H1 (cell line): ENCODE results near the gene PABPN1. TPM values are rescaled to one million over a fixed set of nuclear protein-coding genes. Genes with fewer than 3 reads are reported as not detected.
A peak's percentile ranks its signal among the peaks of the same experiment; 100 is the strongest.

Experiments used
- CTCF ChIA-PET: fragments of 300-600 bp; sonication (Branson Sonifier 250); formaldehyde crosslinking; loops from one replicate; lab custom pipeline; 2021; ENCODE audit not compliant: partially characterized antibody; lab: Charles Lee
- POLR2A ChIA-PET: fragments of 300-600 bp; sonication (Branson Sonifier 250); formaldehyde crosslinking; loops from one replicate; lab custom pipeline; 2021; ENCODE audit warnings: inconsistent platforms; ENCODE audit not compliant: partially characterized antibody; lab: Charles Lee
- DNase-seq, 2 experiments: peaks; one replicate each; pipeline versions ENCODE4 v3.0.0 to v3.0.0-alpha.2; 2010 to 2022; ENCODE audit warnings: low spot score in 2 of 2, low read depth in 1 of 2, mixed read lengths in 1 of 2
- FAIRE-seq: peaks from 2 replicates; lab custom pipeline; 2011; peaks lifted over from hg19 to GRCh38; lab: Jason Lieb, UNC
- H2AFZ ChIP-seq: 2 replicates; pipeline ENCODE4 v1.8.1; 2012; ENCODE audit warnings: low read length, inconsistent platforms
- H2AK5ac ChIP-seq: 2 replicates; pipeline ENCODE4 v1.6.1; 2013; ENCODE audit warnings: low read depth, low read length
- H2BK120ac ChIP-seq: replicated peaks from 2 replicates; pipeline ENCODE3; 2013; ENCODE audit warnings: low read depth, low read length, inconsistent platforms
- H2BK12ac ChIP-seq: 2 replicates; pipeline ENCODE4 v1.6.1; 2013; ENCODE audit warnings: low read depth, low read length
- H2BK15ac ChIP-seq: 2 replicates; pipeline ENCODE4 v1.6.1; 2013; ENCODE audit warnings: low read length
- H2BK20ac ChIP-seq: 2 replicates; pipeline ENCODE4 v1.6.1; 2013; ENCODE audit warnings: low read length
- H2BK5ac ChIP-seq: 2 replicates; pipeline ENCODE4 v1.6.1; 2013; ENCODE audit warnings: low read depth, low read length
- H3K14ac ChIP-seq: 2 replicates; pipeline ENCODE4 v1.6.1; 2013; ENCODE audit warnings: inconsistent platforms; ENCODE audit not compliant: insufficient read length
- H3K18ac ChIP-seq: 2 replicates; pipeline ENCODE4 v1.6.1; 2013; ENCODE audit warnings: low read length; ENCODE audit errors: extremely low read depth
- H3K23ac ChIP-seq: 2 replicates; pipeline ENCODE4 v1.6.1; 2013; ENCODE audit warnings: inconsistent platforms; ENCODE audit not compliant: insufficient read length
- H3K23me2 ChIP-seq: 2 replicates; pipeline ENCODE4 v1.6.1; 2013; ENCODE audit warnings: low read depth, low read length
- H3K27ac ChIP-seq: 2 replicates; pipeline ENCODE4 v1.6.1; 2011; ENCODE audit warnings: low read depth, low read length, inconsistent platforms
- H3K27me3 ChIP-seq, 4 experiments: replicated peaks in 1 of 4; 1 replicate in 1 of 4; 2 replicates in 3 of 4; pipeline versions ENCODE4 v1.6.1 to v1.8.1; 2011 to 2013; ENCODE audit warnings: low read length in 3 of 4, mild to moderate bottlenecking in 3 of 4, inconsistent platforms in 2 of 4, mixed read lengths in 2 of 4, moderate library complexity in 1 of 4; ENCODE audit not compliant: control insufficient read depth in 3 of 4, insufficient read depth in 3 of 4; ENCODE audit errors: extremely low read depth in 1 of 4
- H3K36me3 ChIP-seq, 4 experiments: 2 replicates each; pipeline versions ENCODE4 v1.6.1 to v1.8.1; 2011 to 2013; ENCODE audit warnings: mild to moderate bottlenecking in 4 of 4, low read length in 3 of 4, moderate library complexity in 2 of 4, control low read depth in 1 of 4, inconsistent platforms in 1 of 4; ENCODE audit not compliant: insufficient read depth in 4 of 4, control insufficient read depth in 2 of 4
- H3K4ac ChIP-seq: replicated peaks from 2 replicates; pipeline ENCODE3; 2013; ENCODE audit warnings: low read length, low read depth, mixed read lengths, inconsistent platforms; ENCODE audit not compliant: insufficient read length
- H3K4me1 ChIP-seq, 4 experiments: replicated peaks in 1 of 4; 1 replicate in 1 of 4; 2 replicates in 3 of 4; pipeline versions ENCODE4 v1.6.1 to v1.8.1; 2011 to 2013; ENCODE audit warnings: low read length in 3 of 4, inconsistent platforms in 2 of 4, mixed read lengths in 1 of 4; ENCODE audit not compliant: insufficient read depth in 4 of 4, control insufficient read depth in 3 of 4
- H3K4me2 ChIP-seq, 2 experiments: 2 replicates each; pipeline versions ENCODE4 v1.6.1 to v1.8.1; 2011 to 2013; ENCODE audit warnings: low read depth in 2 of 2, low read length in 2 of 2, control low read depth in 1 of 2, inconsistent platforms in 1 of 2, mild to moderate bottlenecking in 1 of 2; ENCODE audit not compliant: insufficient read depth in 1 of 2
- H3K4me3 ChIP-seq, 4 experiments: fragments of 200-600, 300-600 bp in 1 of 4; sonication (generic), shearing (Covaris generic), sonication (Bioruptor Twin) in 1 of 4; 2 replicates each; pipeline versions ENCODE4 v1.5.1 to v1.8.1; 2011 to 2016; ENCODE audit warnings: low read length in 4 of 4, low read depth in 3 of 4, control low read depth in 2 of 4, inconsistent platforms in 2 of 4, mild to moderate bottlenecking in 2 of 4, mixed read lengths in 1 of 4, moderate library complexity in 1 of 4; ENCODE audit not compliant: insufficient read depth in 2 of 4; ENCODE audit errors: extremely low read depth in 1 of 4
- H3K56ac ChIP-seq: replicated peaks from 2 replicates; pipeline ENCODE3; 2013; ENCODE audit warnings: low read depth, mild to moderate bottlenecking, mixed read lengths, low read length, inconsistent platforms; ENCODE audit not compliant: insufficient read length
- H3K79me1 ChIP-seq: 2 replicates; pipeline ENCODE4 v1.6.1; 2013; ENCODE audit warnings: low read depth, low read length, control low read depth
- H3K79me2 ChIP-seq, 2 experiments: 2 replicates each; pipeline versions ENCODE4 v1.6.1 to v1.8.1; 2012 to 2013; ENCODE audit warnings: low read length in 2 of 2, mild to moderate bottlenecking in 2 of 2, inconsistent platforms in 1 of 2; ENCODE audit not compliant: insufficient read depth in 2 of 2, control insufficient read depth in 1 of 2
- H3K9ac ChIP-seq, 4 experiments: replicated peaks in 1 of 4; 1 replicate in 1 of 4; 2 replicates in 3 of 4; pipeline versions ENCODE4 v1.6.1 to v1.8.1; 2011 to 2013; ENCODE audit warnings: low read depth in 3 of 4, low read length in 3 of 4, control low read depth in 2 of 4, mild to moderate bottlenecking in 2 of 4, moderate library complexity in 2 of 4, inconsistent platforms in 1 of 4; ENCODE audit errors: extremely low read depth in 1 of 4
- H3K9me3 ChIP-seq, 2 experiments: 2 replicates each; pipeline versions ENCODE4 v1.6.1 to v1.8.1; 2012 to 2013; ENCODE audit warnings: mild to moderate bottlenecking in 2 of 2, moderate library complexity in 2 of 2, control low read depth in 1 of 2, inconsistent platforms in 1 of 2, low read depth in 1 of 2, low read length in 1 of 2, mixed read lengths in 1 of 2; ENCODE audit not compliant: insufficient read depth in 2 of 2
- H4K20me1 ChIP-seq, 2 experiments: replicated peaks in 1 of 2; 2 replicates each; pipeline versions ENCODE3 to v1.8.1; 2011 to 2013; ENCODE audit warnings: inconsistent platforms in 2 of 2, low read length in 2 of 2, mild to moderate bottlenecking in 1 of 2; ENCODE audit not compliant: insufficient read depth in 2 of 2, control insufficient read depth in 1 of 2
- H4K5ac ChIP-seq: 2 replicates; pipeline ENCODE4 v1.6.1; 2013; ENCODE audit warnings: low read length, low read depth, mixed read lengths, inconsistent platforms; ENCODE audit not compliant: insufficient read length
- H4K8ac ChIP-seq: 2 replicates; pipeline ENCODE4 v1.8.0; 2013; ENCODE audit warnings: mild to moderate bottlenecking, moderate library complexity, low read length, inconsistent platforms; ENCODE audit not compliant: insufficient read depth; ENCODE audit errors: extremely low read depth
- H4K91ac ChIP-seq: replicated peaks from 2 replicates; pipeline ENCODE3; 2013; ENCODE audit warnings: low read length, mixed read lengths, inconsistent platforms; ENCODE audit not compliant: insufficient read length
- BACH1 ChIP-seq: IDR thresholded peaks from 2 replicates; pipeline ENCODE4 v1.6.1; 2012; ENCODE audit warnings: low read length, improper control_type of control experiment
- CEBPB ChIP-seq: IDR thresholded peaks from 2 replicates; pipeline ENCODE4 v1.6.1; 2012; ENCODE audit warnings: low read depth, low read length
- CHD1 ChIP-seq: IDR thresholded peaks from 2 replicates; pipeline ENCODE4 v1.6.1; 2012; ENCODE audit warnings: low read depth, low read length, improper control_type of control experiment
- EP300 ChIP-seq, 2 experiments: IDR thresholded peaks; 1 replicate in 1 of 2; 2 replicates in 1 of 2; pipeline ENCODE4 v1.6.1; 2011 to 2012; ENCODE audit warnings: low read depth in 2 of 2, low read length in 2 of 2, mild to moderate bottlenecking in 2 of 2, borderline replicate concordance in 1 of 2, inconsistent platforms in 1 of 2, moderate library complexity in 1 of 2
- EZH2 ChIP-seq: fragments of 200-600 bp; sonication (generic); IDR thresholded peaks from 2 replicates; pipeline ENCODE4 v1.7.1; 2012; ENCODE audit warnings: low read depth, mild to moderate bottlenecking, moderate library complexity, low read length, inconsistent platforms; ENCODE audit not compliant: severe bottlenecking
- GTF2F1 ChIP-seq: IDR thresholded peaks from 2 replicates; pipeline ENCODE4 v1.6.1; 2012; ENCODE audit warnings: low read depth, low read length, improper control_type of control experiment, borderline replicate concordance
- HDAC6 ChIP-seq: IDR thresholded peaks from one replicate; pipeline ENCODE4 v1.7.1; 2012; ENCODE audit warnings: low read depth, mild to moderate bottlenecking, inconsistent platforms, low read length, moderate library complexity
- SAP30 ChIP-seq: fragments of 300-600 bp; sonication (generic); IDR thresholded peaks from 2 replicates; pipeline ENCODE4 v1.7.1; 2012; ENCODE audit warnings: low read length, moderate library complexity, mild to moderate bottlenecking, inconsistent platforms; ENCODE audit not compliant: insufficient read depth, insufficient replicate concordance
- SIN3A ChIP-seq, 2 experiments: IDR thresholded peaks in 1 of 2; conservative IDR thresholded peaks in 1 of 2; 2 replicates each; pipeline ENCODE4 v1.6.1; 2011 to 2012; ENCODE audit warnings: low read length in 2 of 2, improper control_type of control experiment in 1 of 2, low read depth in 1 of 2, mild to moderate bottlenecking in 1 of 2
- SP2 ChIP-seq: IDR thresholded peaks from 2 replicates; pipeline ENCODE4 v1.6.1; 2012; ENCODE audit warnings: mild to moderate bottlenecking, low read length, inconsistent platforms
- TAF1 ChIP-seq: IDR thresholded peaks from 2 replicates; pipeline ENCODE4 v1.6.1; 2011; ENCODE audit warnings: mild to moderate bottlenecking, low read depth, low read length
- ZNF274 ChIP-seq: IDR thresholded peaks from 2 replicates; pipeline ENCODE4 v1.7.0; 2012; ENCODE audit warnings: low read length, borderline replicate concordance; ENCODE audit errors: extremely low read depth
- WGBS, 2 experiments: shearing (Covaris generic) in 1 of 2; methylation state at CpG; one replicate each; pipeline versions ENCODE4 v1.1.6 to v1.1.7; 2013 to 2015; ENCODE audit warnings: low lambda C conversion rate in 2 of 2, mixed read lengths in 2 of 2, inconsistent platforms in 1 of 2, low coverage in 1 of 2, missing lambda C conversion rate in 1 of 2; ENCODE audit not compliant: insufficient replicate concordance in 2 of 2, insufficient coverage in 1 of 2, insufficient read length in 1 of 2; ENCODE audit errors: extremely low coverage in 1 of 2, missing lambda C conversion rate in 1 of 2; 5-methylcytosine and 5-hydroxymethylcytosine counted together
- polyA plus RNA-seq, 7 experiments: library from polyadenylated mRNA; depleted of rRNA in 3 of 7; stranded (reverse) in 5 of 7; unstranded in 2 of 7; fragments of >200 nt in 5 of 7; fragments of 200-250 nt in 2 of 7; gene quantifications; 1 replicate in 5 of 7; 2 replicates in 1 of 7; 4 replicates in 1 of 7; pipeline versions ENCODE4 v1.2.1 to v1.2.3, GENCODE V29; 2011 to 2013; ENCODE audit warnings: missing spikeins in 2 of 7, mixed read lengths in 2 of 7
- total RNA-seq: library from RNA; stranded (reverse); fragmentation: NEBNext Ultra II Directional; extraction: Animal tissue kit (Norgen Biotek cat#: 25700); gene quantifications from 2 replicates; pipeline ENCODE4 v1.2.1, GENCODE V29; 2021

PABPN1 gene
- total and polyA plus RNA-seq, 2 of the 8 experiments (the other 6 are each of a cell fraction or from before 2014, with no cell fraction given): 300 to 331 TPM

DNA sequence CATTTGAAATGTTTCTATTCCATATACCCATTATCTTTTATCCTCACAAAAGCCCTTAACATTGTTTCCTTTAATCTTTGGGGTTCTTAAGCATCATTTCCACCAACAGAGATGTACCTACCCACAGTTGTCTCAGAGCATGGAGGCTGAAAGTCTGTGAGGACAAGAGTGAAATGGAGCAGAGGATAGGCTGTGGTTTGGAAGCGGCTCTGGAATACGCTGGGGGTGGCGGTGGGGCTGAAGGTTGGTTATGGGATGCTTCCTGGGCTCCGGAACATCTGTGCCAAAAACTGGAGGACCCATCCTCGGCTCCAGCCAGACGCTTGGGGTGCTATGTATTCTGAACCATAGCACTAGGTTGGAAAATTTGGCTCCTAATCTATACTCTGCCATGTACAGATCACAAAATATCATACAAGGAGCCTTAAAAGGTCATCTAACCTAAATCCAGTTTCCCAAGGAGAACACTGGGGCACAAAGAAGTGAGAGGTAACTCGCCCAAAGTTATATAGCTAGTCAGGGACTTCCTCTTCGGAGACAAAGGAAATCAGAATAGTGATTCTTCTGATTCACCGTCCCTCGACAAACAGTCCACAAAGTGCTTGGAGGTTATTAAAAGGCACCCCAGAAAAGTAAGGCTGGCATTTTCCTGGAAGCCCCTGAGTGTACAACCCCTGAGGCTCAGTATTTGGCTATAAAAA, 21.1 kb upstream of the PABPN1 start:
- WGBS, 2 experiments: 84% methylated on average over 10 of the region's 10 CpGs; no CpG with 5 or more reads in 1 of the 2 experiments
- no peak overlapping the region; a peak in 2 of 7 replicates for H3K9ac ChIP-seq
- no peak overlapping the region for H2BK15ac ChIP-seq
- no peak overlapping the region for H2AFZ ChIP-seq
- no peak overlapping the region for H4K91ac ChIP-seq
- H3K18ac ChIP-seq: no peak overlapping the region
- H3K23ac ChIP-seq: no peak overlapping the region
- no peak overlapping the region for H2AK5ac ChIP-seq
- no peaks in the 10 kb centered on the region for H3K36me3 ChIP-seq
- peaks cover 0 to 7% (median 1%) of the 10 kb centered on the region in 4 experiments; a peak in 3 of 7 replicates for H3K4me1 ChIP-seq
- ChIA-PET CTCF (interaction anchor here (0.7 to 1.7 kb wide), 15 partner anchors 14 to 416 kb away, joined by 3 to 9 read pairs (median 4); partner anchors contain the start of gene SLC22A17), POLR2A (interaction anchor here (0.7 to 4.7 kb wide), 2 partner anchors 15 to 21 kb away, joined by 3 to 35 read pairs; partner anchors contain the start of gene PABPN1)
- peaks cover 15% of the 10 kb centered on the region for H3K23me2 ChIP-seq
- peaks cover 17 to 56% (median 47%) of the 10 kb centered on the region in 4 experiments for H3K27me3 ChIP-seq
- no peak overlapping the region for H3K14ac ChIP-seq
- H3K4me3 ChIP-seq: peak overlapping the region in 3 of 4 experiments; percentile 71 to 93 (median 75); a peak in 6 of 8 replicates
- H3K56ac ChIP-seq: no peak overlapping the region
- H4K20me1 ChIP-seq: peaks cover 3 to 5% of the 10 kb centered on the region in 2 experiments
- no peak overlapping the region for H4K8ac ChIP-seq
- H3K27ac ChIP-seq: no peak overlapping the region
- H2BK20ac ChIP-seq: no peak overlapping the region
- H3K4ac ChIP-seq: no peak overlapping the region
- DNase-seq: no peak
- no peak overlapping the region for H4K5ac ChIP-seq
- no peak overlapping the region for H2BK5ac ChIP-seq
- no peak overlapping the region for H2BK120ac ChIP-seq
- FAIRE-seq: no peak
- no peaks in the 10 kb centered on the region for H3K79me2 ChIP-seq
- H3K9me3 ChIP-seq: no peaks in the 10 kb centered on the region
- no peak overlapping the region for H2BK12ac ChIP-seq
- peak overlapping the region; percentile 82 to 96; a peak in 3 of 4 replicates for H3K4me2 ChIP-seq
- H3K79me1 ChIP-seq: no peaks in the 10 kb centered on the region
- TF ChIP-seq EZH2 (no peak), TAF1 (no peak), EP300 (IDR thresholded peaks at IDR 0.05; ENCODE audit: borderline replicate concordance in 1 of 2, low read depth in 2 of 2, low read length in 2 of 2) (no peak), SP2 (no peak), BACH1 (no peak), ZNF274 (no peak), HDAC6 (no peak), CHD1 (no peak), SIN3A (conservative IDR thresholded peaks at IDR 0.05 in 1 of 2, IDR thresholded peaks at IDR 0.05 in 1 of 2; ENCODE audit: low read depth in 1 of 2, low read length in 2 of 2) (no peak), GTF2F1 (no peak), CEBPB (no peak), SAP30 (no peak)
